IMR-90 (cell line): ENCODE data around the gene LRRC66. TPM values are rescaled to one million over a fixed set of nuclear protein-coding genes. Genes with fewer than 3 reads are reported as not detected.

Experiments used
- ATAC-seq: fragments of 200-7000 bp; cut with Tn5 transposase; 2 replicates; pipeline ENCODE4 v1.9.1; 2020; ENCODE audit warnings: low read depth, mild to moderate bottlenecking, moderate library complexity
- BruUV-seq: library from RNA; stranded (reverse); fragments of 400-500 nt; replicated peaks from 2 replicates; lab custom pipeline; 2021; lab: Mats Ljungman, UMichigan
- CTCF ChIA-PET: fragments of 300-600 bp; formaldehyde crosslinking; extraction: SDS; loops from one replicate; lab custom pipeline; 2021; ENCODE audit warnings: antibody characterized with exemption; lab: Yijun Ruan, JAX
- POLR2A ChIA-PET: fragments of 300-600 bp; sonication (Branson Sonifier 250); formaldehyde crosslinking; loops from one replicate; lab custom pipeline; 2022; ENCODE audit warnings: antibody characterized with exemption; ENCODE audit not compliant: unreplicated experiment; lab: Charles Lee
- DNase-seq: peaks from one replicate; pipeline ENCODE4 v3.0.0; 2013
- H2AFZ ChIP-seq: replicated peaks from 2 replicates; pipeline ENCODE3; 2013; ENCODE audit warnings: low read length, mild to moderate bottlenecking; ENCODE audit not compliant: poor library complexity
- H2AK5ac ChIP-seq: 2 replicates; pipeline ENCODE4 v1.6.1; 2013; ENCODE audit warnings: low read depth, low read length, inconsistent platforms
- H2AK9ac ChIP-seq: replicated peaks from 2 replicates; pipeline ENCODE3; 2013; ENCODE audit warnings: mild to moderate bottlenecking, low read depth, low read length, moderate library complexity; ENCODE audit not compliant: poor library complexity
- H2BK120ac ChIP-seq: 2 replicates; pipeline ENCODE4 v1.6.1; 2013; ENCODE audit warnings: low read depth, low read length, inconsistent platforms
- H2BK15ac ChIP-seq: 3 replicates; pipeline ENCODE4 v1.6.1; 2013; ENCODE audit warnings: low read depth, low read length, inconsistent platforms
- H2BK20ac ChIP-seq: 2 replicates; pipeline ENCODE4 v1.6.1; 2013; ENCODE audit warnings: low read depth, mild to moderate bottlenecking, inconsistent platforms, low read length, moderate library complexity
- H2BK5ac ChIP-seq: 2 replicates; pipeline ENCODE4 v1.6.1; 2013; ENCODE audit warnings: mild to moderate bottlenecking, low read depth, low read length, inconsistent platforms; ENCODE audit not compliant: poor library complexity, severe bottlenecking
- H3K14ac ChIP-seq: replicated peaks from 2 replicates; pipeline ENCODE4 v1.6.1; 2013; ENCODE audit warnings: low read depth, low read length, inconsistent platforms
- H3K18ac ChIP-seq: 2 replicates; pipeline ENCODE4 v1.6.1; 2013; ENCODE audit warnings: low read depth, low read length, control low read depth
- H3K23ac ChIP-seq: 2 replicates; pipeline ENCODE4 v1.6.1; 2013; ENCODE audit warnings: low read depth, low read length, inconsistent platforms
- H3K27ac ChIP-seq: 2 replicates; pipeline ENCODE4 v1.5.1; 2013; ENCODE audit warnings: mild to moderate bottlenecking, control low read depth, low read length; ENCODE audit not compliant: insufficient read depth
- H3K27me3 ChIP-seq: 2 replicates; pipeline ENCODE4 v1.6.1; 2013; ENCODE audit warnings: low read length; ENCODE audit not compliant: control insufficient read depth, insufficient read depth
- H3K36me3 ChIP-seq: 2 replicates; pipeline ENCODE4 v1.6.1; 2013; ENCODE audit warnings: low read length, mixed read lengths; ENCODE audit not compliant: control insufficient read depth, insufficient read depth
- H3K4ac ChIP-seq: 2 replicates; pipeline ENCODE4 v1.6.1; 2013; ENCODE audit warnings: low read depth, low read length, inconsistent platforms
- H3K4me1 ChIP-seq: 2 replicates; pipeline ENCODE4 v1.6.1; 2013; ENCODE audit warnings: low read length, mixed read lengths; ENCODE audit not compliant: control insufficient read depth, insufficient read depth
- H3K4me2 ChIP-seq: 2 replicates; pipeline ENCODE4 v1.6.1; 2013; ENCODE audit warnings: low read depth, mild to moderate bottlenecking, control low read depth, low read length, moderate library complexity
- H3K4me3 ChIP-seq: 2 replicates; pipeline ENCODE4 v1.5.1; 2013; ENCODE audit warnings: low read depth, mild to moderate bottlenecking, control low read depth, low read length, moderate library complexity; ENCODE audit not compliant: insufficient read depth
- H3K56ac ChIP-seq: 2 replicates; pipeline ENCODE4 v1.6.1; 2013; ENCODE audit warnings: low read length, inconsistent platforms; ENCODE audit not compliant: insufficient read depth; ENCODE audit errors: extremely low read depth
- H3K79me1 ChIP-seq, 2 experiments: 2 replicates each; pipeline ENCODE4 v1.6.1; 2013; ENCODE audit warnings: low read length in 2 of 2, inconsistent platforms in 1 of 2, low read depth in 1 of 2
- H3K9ac ChIP-seq: 2 replicates; pipeline ENCODE4 v1.6.1; 2013; ENCODE audit warnings: low read depth, low read length, control low read depth
- H3K9me1 ChIP-seq: 2 replicates; pipeline ENCODE4 v1.6.1; 2013; ENCODE audit warnings: low read length, inconsistent platforms; ENCODE audit not compliant: insufficient read depth
- H3K9me3 ChIP-seq: 2 replicates; pipeline ENCODE4 v1.6.1; 2013; ENCODE audit warnings: low read length; ENCODE audit not compliant: control insufficient read depth, insufficient read depth
- H4K20me1 ChIP-seq: 2 replicates; pipeline ENCODE4 v1.6.1; 2013; ENCODE audit warnings: low read length, inconsistent platforms; ENCODE audit not compliant: insufficient read depth
- H4K5ac ChIP-seq: 2 replicates; pipeline ENCODE4 v1.6.1; 2013; ENCODE audit warnings: mild to moderate bottlenecking, low read depth, low read length, control low read depth
- H4K8ac ChIP-seq, 2 experiments: 2 replicates each; pipeline ENCODE4 v1.6.1; 2013; ENCODE audit warnings: low read depth in 2 of 2, low read length in 2 of 2, control low read depth in 1 of 2, inconsistent platforms in 1 of 2
- H4K91ac ChIP-seq: 2 replicates; pipeline ENCODE4 v1.6.1; 2013; ENCODE audit warnings: low read depth, low read length, inconsistent platforms; ENCODE audit not compliant: insufficient read depth
- BHLHE40 ChIP-seq: fragments of 150-350 bp; IDR thresholded peaks from 2 replicates; pipeline ENCODE4 v1.6.1; 2016; ENCODE audit warnings: mild to moderate bottlenecking, low read depth, low read length
- CHD1 ChIP-seq: IDR thresholded peaks from 2 replicates; pipeline ENCODE4 v1.6.1; 2012; ENCODE audit warnings: low read depth, low read length, improper control_type of control experiment
- MAFK ChIP-seq: IDR thresholded peaks from 2 replicates; pipeline ENCODE4 v1.6.1; 2012; ENCODE audit warnings: low read depth, low read length, improper control_type of control experiment
- MAZ ChIP-seq: IDR thresholded peaks from 2 replicates; pipeline ENCODE4 v1.6.1; 2012; ENCODE audit warnings: low read depth, mild to moderate bottlenecking, low read length, improper control_type of control experiment, moderate library complexity, borderline replicate concordance
- NFE2L2 ChIP-seq: fragments of 150-350 bp; IDR thresholded peaks from 2 replicates; pipeline ENCODE4 v1.6.1; 2016; ENCODE audit warnings: low read depth, mild to moderate bottlenecking, low read length
- RCOR1 ChIP-seq: IDR thresholded peaks from 2 replicates; pipeline ENCODE4 v1.6.1; 2012; ENCODE audit warnings: mild to moderate bottlenecking, low read length, improper control_type of control experiment; ENCODE audit not compliant: insufficient replicate concordance
- RFX5 ChIP-seq: IDR thresholded peaks from 2 replicates; pipeline ENCODE4 v1.8.0; 2012; ENCODE audit warnings: low read depth, mild to moderate bottlenecking, low read length, moderate library complexity
- SMC3 ChIP-seq: fragments of 150-350 bp; IDR thresholded peaks from 2 replicates; pipeline ENCODE4 v1.6.1; 2016; ENCODE audit warnings: low read depth, mild to moderate bottlenecking, antibody characterized with exemption, low read length, moderate library complexity
- USF2 ChIP-seq: fragments of 150-350 bp; IDR thresholded peaks from 2 replicates; pipeline ENCODE4 v1.6.1; 2017; ENCODE audit warnings: mild to moderate bottlenecking, antibody characterized with exemption, low read length, low read depth
- WGBS, 2 experiments: methylation state at CpG; one replicate each; pipeline versions ENCODE4 v1.1.5 to v1.1.7; 2013; ENCODE audit warnings: missing lambda C conversion rate in 2 of 2; ENCODE audit not compliant: insufficient read length in 1 of 2; ENCODE audit errors: extremely low coverage in 2 of 2; 5-methylcytosine and 5-hydroxymethylcytosine counted together
- dilution Hi-C: fragments of 300-500 bp; cut with HindIII; formaldehyde crosslinking; loops from one replicate; pipeline ENCODE4 v1.14.3; 2018; ENCODE audit warnings: low sequenced_read_pairs; ENCODE audit not compliant: unreplicated experiment
- in situ Hi-C: fragments of 300-500 bp; cut with MboI; formaldehyde crosslinking; loops from 3 replicates; pipeline ENCODE4 v1.14.3; 2019; ENCODE audit warnings: low sequenced_read_pairs, inconsistent platforms, mixed read lengths
- intact Hi-C: fragments of 100-400 bp; cut with micrococcal nuclease; formaldehyde crosslinking; loops from 2 replicates; pipeline ENCODE4 v1.10.0; 2022
- polyA plus RNA-seq, 3 experiments: library from polyadenylated mRNA; depleted of rRNA; stranded (reverse); fragments of >200 nt; gene quantifications; 2 replicates each; pipeline ENCODE4 v1.2.3, GENCODE V29; 2012; ENCODE audit warnings: low replicate concordance in 1 of 3
- total RNA-seq: library from RNA; depleted of rRNA; stranded (reverse); fragments of >200 nt; gene quantifications from 2 replicates; pipeline ENCODE4 v1.2.3, GENCODE V29; 2012

The LRRC66 gene
- total and polyA plus RNA-seq, 2 of the 4 experiments (the other 2 are of a cell fraction) = 0.09 to 0.18 TPM

- Histone ChIP-seq H2AK5ac (no peak overlapping the region), H3K23ac (no peak overlapping the region), H3K4ac (no peak overlapping the region), H3K14ac (no peak overlapping the region), H2AFZ (no peak overlapping the region), H3K36me3 (no peaks in the 10 kb centered on the region), H3K79me1 (no peaks in the 10 kb centered on the region), H3K18ac (no peak overlapping the region), H3K4me3 (no peak overlapping the region), H3K27ac (no peak overlapping the region), H3K9me3 (no peaks in the 10 kb centered on the region), H2BK20ac (no peak overlapping the region), H3K9ac (no peak overlapping the region), H4K20me1 (no peaks in the 10 kb centered on the region; the same call in 1 of the 2 replicates), H3K4me2 (no peak overlapping the region), H2AK9ac (no peak overlapping the region), H2BK5ac (no peak overlapping the region), H4K8ac (no peak overlapping the region), H3K56ac (no peak overlapping the region), H3K27me3 (no peaks in the 10 kb centered on the region), H3K9me1 (no peaks in the 10 kb centered on the region), H2BK15ac (no peak overlapping the region), H2BK120ac (no peak overlapping the region), H4K91ac (no peak overlapping the region), H3K4me1 (peaks cover 2% of the 10 kb centered on the region), H4K5ac (no peak overlapping the region)
- CTCF ChIA-PET = no interaction called here
- DNase-seq = no peak
- intact Hi-C loops = no loop called here
- no peak for ATAC-seq
- no CpG with 5 or more reads among the region's 2 CpGs for WGBS, 2 experiments
- POLR2A ChIA-PET = no interaction called here
- BruUV-seq = no TSS peak
- in situ Hi-C loops = no loop called here
- dilution Hi-C loops = no loop called here
- TF ChIP-seq RFX5 = no peak
- no peak for TF ChIP-seq SMC3
- no peak for TF ChIP-seq RCOR1
- TF ChIP-seq CHD1 = no peak
- TF ChIP-seq BHLHE40 = no peak
- no peak for TF ChIP-seq MAZ
- no peak for TF ChIP-seq USF2
- no peak for TF ChIP-seq MAFK
- no peak for TF ChIP-seq NFE2L2
Observed at GRCh38 chr4:52005604-52006273, 14.4 kb downstream of the LRRC66 start.
